Calu3 (cell line): ENCODE data around the gene NDOR1. TPM values are rescaled to one million over a fixed set of nuclear protein-coding genes. Genes with fewer than 3 reads are reported as not detected.
"Not testable (repeated sequence)": the region's sequence is repeated elsewhere in the genome, so short reads cannot be mapped to it uniquely, and the experiment has no call there.

Source experiments
- BruUV-seq: library from RNA; stranded (reverse); fragments of 400-500 nt; replicated peaks from 2 replicates; lab custom pipeline; 2021; lab: Mats Ljungman, UMichigan
- CTCF ChIA-PET: fragments of 300-600 bp; sonication (Branson Sonifier 250); formaldehyde crosslinking; loops from one replicate; lab custom pipeline; 2022; ENCODE audit warnings: antibody characterized with exemption; lab: Charles Lee
- DNase-seq: peaks from one replicate; pipeline ENCODE4 v3.0.0; 2022
- H3K27ac Mint-ChIP-seq: one replicate; pipeline ENCODE4 v1.8.0; 2022; ENCODE audit warnings: mixed read lengths; ENCODE audit not compliant: unreplicated experiment
- H3K27me3 Mint-ChIP-seq: one replicate; pipeline ENCODE4 v1.8.0; 2022; ENCODE audit warnings: mixed read lengths; ENCODE audit not compliant: unreplicated experiment
- H3K36me3 Mint-ChIP-seq: one replicate; pipeline ENCODE4 v1.8.0; 2022; ENCODE audit warnings: mild to moderate bottlenecking, moderate library complexity, mixed read lengths; ENCODE audit not compliant: insufficient read depth, unreplicated experiment
- H3K4me1 Mint-ChIP-seq: one replicate; pipeline ENCODE4 v1.8.0; 2022; ENCODE audit warnings: mild to moderate bottlenecking, low read depth, mixed read lengths; ENCODE audit not compliant: unreplicated experiment
- H3K4me3 Mint-ChIP-seq: one replicate; pipeline ENCODE4 v1.8.0; 2022; ENCODE audit warnings: mild to moderate bottlenecking, low read depth, moderate library complexity, mixed read lengths; ENCODE audit not compliant: unreplicated experiment
- H3K9me3 Mint-ChIP-seq: one replicate; pipeline ENCODE4 v1.8.0; 2022; ENCODE audit warnings: low read depth, mixed read lengths; ENCODE audit not compliant: unreplicated experiment
- CTCF ChIP-seq: fragments of 200-600 bp; IDR thresholded peaks from one replicate; pipeline ENCODE4 v1.8.0; 2022; ENCODE audit warnings: antibody characterized with exemption; ENCODE audit not compliant: unreplicated experiment
- intact Hi-C: fragments of 100-400 bp; cut with micrococcal nuclease; formaldehyde crosslinking; loops from one replicate; pipeline ENCODE4 v1.10.0; 2022; ENCODE audit not compliant: unreplicated experiment
- total RNA-seq: library from RNA; stranded (reverse); gene quantifications from 2 replicates; pipeline ENCODE4 v1.2.3, GENCODE V29; 2022

NDOR1 gene
- total RNA-seq, 1 experiment from 2014 or later: 27.7 TPM

DNA sequence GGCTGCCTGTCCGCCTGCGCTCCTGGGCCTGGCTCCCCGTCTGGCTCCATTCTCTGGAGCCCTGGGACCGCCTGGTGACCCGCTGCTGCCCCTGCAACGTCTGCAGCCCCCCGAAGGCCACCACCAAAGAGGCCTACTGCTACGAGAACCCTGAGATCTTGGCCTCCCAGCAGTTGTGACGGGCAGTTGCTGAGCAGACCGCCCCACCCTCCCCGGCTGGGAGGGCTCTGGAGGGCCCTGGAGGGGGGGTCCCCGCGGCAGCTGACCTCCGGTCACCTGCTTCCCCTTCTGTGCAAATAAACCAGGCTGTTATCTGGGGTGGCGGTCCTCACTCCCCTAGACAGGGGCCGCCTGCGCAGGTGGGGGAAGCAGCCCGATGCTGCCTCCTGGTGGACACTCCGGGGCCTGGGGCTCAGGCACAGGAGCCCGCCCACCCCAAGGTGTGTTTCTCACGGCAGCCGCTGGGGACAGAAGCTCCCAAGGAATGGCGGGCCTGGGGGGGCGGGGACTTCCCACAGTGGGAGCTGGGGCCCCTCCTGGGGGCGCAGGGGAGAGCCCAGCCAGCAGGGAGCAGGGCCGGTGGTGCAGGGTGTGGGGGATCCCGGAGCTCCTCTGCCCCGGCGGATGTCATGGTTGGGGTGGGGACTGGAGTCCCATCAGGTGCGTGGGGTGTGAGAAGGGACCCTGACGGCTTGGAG lies 30.9 kb downstream of the NDOR1 start:
- no peak overlapping the region for H3K4me3 Mint-ChIP-seq
- peaks cover 27% of the 10 kb centered on the region for H3K27me3 Mint-ChIP-seq
- BruUV-seq: no TSS peak
- H3K36me3 Mint-ChIP-seq: peaks cover 37% of the 10 kb centered on the region
- TF ChIP-seq CTCF: peak; percentile 94
- no peak overlapping the region for H3K27ac Mint-ChIP-seq
- intact Hi-C loops: no loop called here
- H3K9me3 Mint-ChIP-seq: no peaks in the 10 kb centered on the region
- H3K4me1 Mint-ChIP-seq: peaks cover 27% of the 10 kb centered on the region
- peak; percentile 88 for DNase-seq
- CTCF ChIA-PET: interaction anchor here (0.5 to 1.5 kb wide), 16 partner anchors 9 to 206 kb away, joined by 3 to 8 read pairs (median 4); partner anchors contain the start of genes ANAPC2, RNF224, SSNA1 and TOR4A

DNA sequence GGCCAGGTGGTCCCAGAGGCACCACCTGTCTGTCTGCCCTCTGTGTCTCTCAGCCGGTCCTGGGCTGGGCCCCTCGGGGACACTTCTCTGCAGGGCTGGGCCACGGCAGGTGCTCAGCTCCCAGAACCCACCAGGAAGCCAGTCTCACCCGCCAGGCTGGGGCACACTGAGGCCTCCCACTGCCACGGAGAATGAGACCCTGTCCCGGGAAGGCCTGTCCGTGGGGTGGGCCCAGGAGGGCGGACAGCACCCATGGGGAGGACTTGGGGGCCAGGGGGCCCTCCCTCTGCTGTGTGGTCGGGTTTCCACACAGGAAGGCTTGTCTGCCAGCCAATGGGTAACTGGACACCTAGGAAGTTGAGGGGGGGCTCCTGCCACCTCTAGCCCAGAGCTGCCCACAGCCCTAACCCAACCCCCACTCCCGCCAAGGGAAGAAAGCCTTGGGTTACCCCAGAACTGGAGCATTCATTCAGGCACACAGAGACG lies 31.5 kb downstream of the NDOR1 start:
- no TSS peak for BruUV-seq
- Mint-ChIP-seq H3K27me3 (peaks cover 30% of the 10 kb centered on the region), H3K36me3 (peaks cover 42% of the 10 kb centered on the region), H3K27ac (no peak overlapping the region), H3K9me3 (no peaks in the 10 kb centered on the region), H3K4me1 (peaks cover 27% of the 10 kb centered on the region), H3K4me3 (no peak overlapping the region)
- DNase-seq: no peak
- intact Hi-C loops: no loop called here
- no peak for TF ChIP-seq CTCF
- CTCF ChIA-PET: interaction anchor here (0.6 to 1.5 kb wide), 13 partner anchors 10 to 107 kb away, joined by 3 to 8 read pairs (median 4); partner anchors contain the start of genes ANAPC2, RNF224, SSNA1 and TOR4A

GRCh38 chr9:137237759-137238726 lies 32.5 kb downstream of the NDOR1 start:
- H3K36me3 Mint-ChIP-seq: peaks cover 53% of the 10 kb centered on the region
- no peak for TF ChIP-seq CTCF
- H3K4me3 Mint-ChIP-seq: peak overlapping the region; percentile 43
- intact Hi-C loops: no loop called here
- no peak for DNase-seq
- H3K27ac Mint-ChIP-seq: no peak overlapping the region
- no TSS peak for BruUV-seq
- H3K4me1 Mint-ChIP-seq: peaks cover 27% of the 10 kb centered on the region
- CTCF ChIA-PET: no interaction called here
- H3K9me3 Mint-ChIP-seq: no peaks in the 10 kb centered on the region
- peaks cover 30% of the 10 kb centered on the region for H3K27me3 Mint-ChIP-seq

GRCh38 chr9:137239541-137240200 lies 34.2 kb downstream of the NDOR1 start:
- Mint-ChIP-seq H3K27me3 (peaks cover 24% of the 10 kb centered on the region), H3K36me3 (peaks cover 68% of the 10 kb centered on the region), H3K4me3 (peak overlapping the region; percentile 76), H3K4me1 (peaks cover 36% of the 10 kb centered on the region)
- H3K9me3 Mint-ChIP-seq, intact Hi-C loops, DNase-seq, H3K27ac Mint-ChIP-seq: not testable (repeated sequence)
- TSS peak; percentile 53 for BruUV-seq
- CTCF ChIA-PET: interaction anchor here (1.4 kb wide), 1 partner anchor 15 kb away, joined by 3 read pairs; no protein-coding TSS in a partner anchor
